SK-N-SH (cell line): ENCODE measurements around the gene GPR179. TPM values are rescaled to one million over a fixed set of nuclear protein-coding genes. Genes with fewer than 3 reads are reported as not detected.
"Not testable (repeated sequence)": the region's sequence is repeated elsewhere in the genome, so short reads cannot be mapped to it uniquely, and the experiment has no call there.

Experiments
- CTCF ChIA-PET: fragments of 300-600, 350-600 bp; formaldehyde crosslinking; extraction: SDS; loops from one replicate; lab custom pipeline; 2021; lab: Yijun Ruan, JAX
- POLR2A ChIA-PET: fragments of 350-600 bp; sonication (Branson Sonifier 250); formaldehyde crosslinking; extraction: SDS; loops from one replicate; lab custom pipeline; 2020; ENCODE audit warnings: antibody characterized with exemption, inconsistent platforms; lab: Yijun Ruan, JAX
- DNase-seq: peaks from one replicate; pipeline ENCODE4 v3.0.0; 2012
- H2AFZ ChIP-seq: fragments of 200-600 bp; sonication (generic); 2 replicates; pipeline ENCODE4 v1.8.1; 2016; ENCODE audit warnings: antibody characterized with exemption, mild to moderate bottlenecking, low read depth
- H3F3A ChIP-seq: fragments of 200-600 bp; sonication (generic); replicated peaks from 2 replicates; pipeline ENCODE3; 2016; ENCODE audit warnings: antibody characterized with exemption, mild to moderate bottlenecking; ENCODE audit not compliant: insufficient read depth
- H3K27ac ChIP-seq, 2 experiments: fragments of 200-500 bp in 1 of 2; fragments of 200-600 bp in 1 of 2; sonication (Bioruptor generic) in 1 of 2; sonication (generic), shearing (Covaris generic) in 1 of 2; 2 replicates each; pipeline versions ENCODE4 v1.5.1 to v1.6.1; 2014 to 2016; ENCODE audit warnings: low read depth in 2 of 2, inconsistent platforms in 1 of 2, low read length in 1 of 2, mild to moderate bottlenecking in 1 of 2, mixed read lengths in 1 of 2
- H3K27me3 ChIP-seq: fragments of 200-600 bp; sonication (generic), shearing (Covaris generic); 2 replicates; pipeline ENCODE4 v1.6.1; 2016; ENCODE audit warnings: mixed run types; ENCODE audit not compliant: insufficient read depth
- H3K36me3 ChIP-seq, 2 experiments: fragments of 200-500 bp in 1 of 2; fragments of 200-600 bp in 1 of 2; sonication (Bioruptor generic) in 1 of 2; sonication (generic) in 1 of 2; replicated peaks in 1 of 2; 2 replicates each; pipeline versions ENCODE3 to v1.5.1; 2014 to 2016; ENCODE audit warnings: low read length in 1 of 2, mild to moderate bottlenecking in 1 of 2; ENCODE audit not compliant: insufficient read depth in 2 of 2, control insufficient read depth in 1 of 2
- H3K4me1 ChIP-seq, 2 experiments: fragments of 200-500 bp in 1 of 2; fragments of 200-600 bp in 1 of 2; sonication (Bioruptor generic) in 1 of 2; sonication (generic), shearing (Covaris generic) in 1 of 2; 2 replicates each; pipeline versions ENCODE4 v1.5.1 to v1.6.1; 2014 to 2016; ENCODE audit warnings: low read depth in 1 of 2, low read length in 1 of 2, mixed run types in 1 of 2; ENCODE audit not compliant: insufficient read depth in 2 of 2, control insufficient read depth in 1 of 2
- H3K4me2 ChIP-seq: fragments of 200-600 bp; sonication (generic), shearing (Covaris generic); 2 replicates; pipeline ENCODE4 v1.6.1; 2017; ENCODE audit warnings: mixed run types
- H3K4me3 ChIP-seq, 2 experiments: fragments of 200-500 bp in 1 of 2; fragments of 200-600 bp in 1 of 2; sonication (Bioruptor generic) in 1 of 2; sonication (generic), shearing (Covaris generic) in 1 of 2; 2 replicates each; pipeline versions ENCODE4 v1.5.1 to v1.8.1; 2014 to 2016; ENCODE audit warnings: low read depth in 2 of 2, inconsistent platforms in 1 of 2, low read length in 1 of 2, mild to moderate bottlenecking in 1 of 2, mixed read lengths in 1 of 2, moderate library complexity in 1 of 2
- H3K79me2 ChIP-seq: fragments of 200-600 bp; sonication (generic); 2 replicates; pipeline ENCODE4 v1.8.1; 2017; ENCODE audit warnings: mild to moderate bottlenecking; ENCODE audit not compliant: insufficient read depth
- H3K9ac ChIP-seq: fragments of 200-600 bp; sonication (generic); 2 replicates; pipeline ENCODE4 v1.6.1; 2017; ENCODE audit warnings: mixed run types
- H3K9me2 ChIP-seq: fragments of 200-600 bp; sonication (generic); 2 replicates; pipeline ENCODE4 v1.6.1; 2017; ENCODE audit warnings: mixed run types
- H3K9me3 ChIP-seq: fragments of 200-600 bp; sonication (generic); 2 replicates; pipeline ENCODE4 v1.6.1; 2017; ENCODE audit warnings: mixed run types, mild to moderate bottlenecking, moderate library complexity
- H4K20me1 ChIP-seq: fragments of 200-600 bp; sonication (generic); 2 replicates; pipeline ENCODE4 v1.6.1; 2017; ENCODE audit warnings: mild to moderate bottlenecking, mixed run types; ENCODE audit not compliant: insufficient read depth
- EP300 ChIP-seq, 2 experiments: IDR thresholded peaks; 2 replicates each; pipeline versions ENCODE4 v1.4.0 to v1.6.1; 2012; ENCODE audit warnings: borderline replicate concordance in 1 of 2, low read depth in 1 of 2, low read length in 1 of 2
- FOSL2 ChIP-seq: IDR thresholded peaks from 2 replicates; pipeline ENCODE4 v1.4.0; 2012; ENCODE audit warnings: low read depth, mild to moderate bottlenecking, moderate library complexity, borderline replicate concordance
- POLR2AphosphoS5 ChIP-seq: IDR thresholded peaks from 2 replicates; pipeline ENCODE4 v1.6.1; 2012; ENCODE audit warnings: low read depth, low read length
- RXRA ChIP-seq: IDR thresholded peaks from 2 replicates; pipeline ENCODE4 v1.4.0; 2012; ENCODE audit warnings: low read depth, mild to moderate bottlenecking, borderline replicate concordance
- TCF12 ChIP-seq: IDR thresholded peaks from 2 replicates; pipeline ENCODE4 v1.4.0; 2012
- WGBS: methylation state at CpG from one replicate; pipeline ENCODE4 v1.1.6; 2017; ENCODE audit warnings: low lambda C conversion rate; 5-methylcytosine and 5-hydroxymethylcytosine counted together
- polyA plus RNA-seq, 3 experiments: library from polyadenylated mRNA; depleted of rRNA; stranded (reverse); fragments of >200 nt; gene quantifications; 2 replicates each; pipeline ENCODE4 v1.2.3, GENCODE V29; 2012
- TF ChIP-seq, protein P1 (sequence below): IDR thresholded peaks from 2 replicates; pipeline ENCODE4; 2012

Gene GPR179
- polyA plus RNA-seq, 1 of the 3 experiments (the other 2 are of a cell fraction) = 0.02 TPM

DNA sequence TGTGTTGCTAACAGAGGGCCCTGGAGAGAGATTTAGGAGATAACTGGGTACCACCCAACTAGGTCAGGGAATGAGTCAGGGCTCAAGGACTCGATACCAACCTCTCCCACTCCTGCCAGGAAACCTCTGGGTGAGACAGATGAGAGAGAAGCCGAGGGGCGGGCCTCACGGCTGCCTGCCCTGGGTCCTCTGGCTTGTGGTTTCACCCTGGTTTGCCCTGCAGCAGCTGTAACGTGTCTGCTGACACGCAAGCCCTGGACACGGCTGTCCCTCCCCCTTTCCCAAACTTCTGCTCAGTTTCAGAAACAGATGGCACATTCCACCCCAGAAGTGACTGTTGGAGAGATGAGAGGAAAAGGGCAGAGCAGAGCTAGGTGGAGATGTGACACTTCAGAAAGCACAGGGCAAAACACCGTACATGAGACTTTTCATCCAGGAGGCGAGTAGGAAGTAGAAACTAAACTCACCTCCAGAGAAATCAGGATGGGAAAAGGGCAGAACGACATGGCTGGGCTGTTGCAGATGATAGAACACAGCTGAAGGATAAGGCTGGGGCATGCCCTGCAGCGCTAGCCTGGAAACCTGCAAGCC, 57.2 kb downstream of the GPR179 start:
- H2AFZ ChIP-seq, H3K27me3 ChIP-seq, CTCF ChIA-PET, POLR2A ChIA-PET, H3K79me2 ChIP-seq, H4K20me1 ChIP-seq, H3K4me3 ChIP-seq, H3K9ac ChIP-seq, H3K36me3 ChIP-seq, H3K9me2 ChIP-seq, H3F3A ChIP-seq, H3K9me3 ChIP-seq, H3K4me1 ChIP-seq: not testable (repeated sequence)
- Histone ChIP-seq H3K4me2 (peak overlapping the region; percentile 69; the same call in 1 of the 2 replicates), H3K27ac (peak overlapping the region; percentile 33 to 81)
- WGBS = 21% methylated on average over 8 of the region's 11 CpGs
- peak; percentile 18 for DNase-seq
- TF ChIP-seq POLR2AphosphoS5 (peak; percentile 20; the same call in 1 of the 2 replicates), FOSL2 (peak; percentile 38; the same call in 1 of the 2 replicates), RXRA (peak; percentile 71), TCF12 (peak; percentile 83), EP300 (IDR thresholded peaks at IDR 0.05; ENCODE audit: borderline replicate concordance in 1 of 2, low read depth in 1 of 2, low read length in 1 of 2) (peak in 1 of 2 experiments; percentile 35; a peak in 1 of 4 replicates)
- TF ChIP-seq, protein P1, sequence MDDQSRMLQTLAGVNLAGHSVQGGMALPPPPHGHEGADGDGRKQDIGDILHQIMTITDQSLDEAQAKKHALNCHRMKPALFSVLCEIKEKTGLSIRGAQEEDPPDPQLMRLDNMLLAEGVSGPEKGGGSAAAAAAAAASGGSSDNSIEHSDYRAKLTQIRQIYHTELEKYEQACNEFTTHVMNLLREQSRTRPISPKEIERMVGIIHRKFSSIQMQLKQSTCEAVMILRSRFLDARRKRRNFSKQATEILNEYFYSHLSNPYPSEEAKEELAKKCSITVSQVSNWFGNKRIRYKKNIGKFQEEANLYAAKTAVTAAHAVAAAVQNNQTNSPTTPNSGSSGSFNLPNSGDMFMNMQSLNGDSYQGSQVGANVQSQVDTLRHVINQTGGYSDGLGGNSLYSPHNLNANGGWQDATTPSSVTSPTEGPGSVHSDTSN = peak; percentile 80

DNA sequence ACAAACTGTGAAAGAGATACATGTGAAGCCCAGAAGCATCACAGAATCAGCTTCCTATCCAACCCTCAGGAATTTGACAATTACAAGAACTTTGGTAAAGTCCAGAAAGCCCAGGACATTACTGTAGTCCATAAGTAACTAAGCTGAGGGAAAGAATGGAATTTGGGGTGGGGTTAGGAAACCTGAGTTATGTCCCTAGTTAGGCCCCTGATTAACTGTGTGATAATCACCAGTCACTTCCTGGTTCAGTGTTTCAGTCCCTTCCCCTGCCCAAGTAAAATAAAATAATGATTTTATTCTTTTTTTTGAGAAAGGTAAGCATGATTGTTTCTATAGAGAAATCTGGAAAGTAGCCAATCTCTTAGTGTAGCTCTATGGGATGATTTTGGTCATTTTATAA, 57.8 kb downstream of the GPR179 start:
- not testable (repeated sequence) for H3K27me3 ChIP-seq, H3K27ac ChIP-seq

More for the DNA sequence above, 57.8 kb downstream of the GPR179 start:
- POLR2A ChIA-PET, H4K20me1 ChIP-seq, DNase-seq, H3K9me3 ChIP-seq, H3K9ac ChIP-seq, H2AFZ ChIP-seq, H3K36me3 ChIP-seq, H3F3A ChIP-seq, H3K9me2 ChIP-seq, H3K4me1 ChIP-seq, H3K4me3 ChIP-seq, CTCF ChIA-PET, H3K79me2 ChIP-seq, H3K4me2 ChIP-seq: not testable (repeated sequence)

Other genes with a start within 250 kb of the GPR179 start
- not detected in 2 replicates for gene TBC1D3E, start 216.0 kb downstream of the GPR179 start, polyA plus RNA-seq (2012; rRNA removed)
- not detected in 2 replicates for gene TBC1D3, start 151.4 kb downstream of the GPR179 start, polyA plus RNA-seq (2012; rRNA removed)
- 35.5 and 42.8 TPM in 2 replicates for gene MRPL45, start 46.8 kb downstream of the GPR179 start, polyA plus RNA-seq (2012; rRNA removed)
- gene SOCS7, start 7.9 kb upstream of the GPR179 start, polyA plus RNA-seq (2012; rRNA removed) = 7.4 and 10.0 TPM in 2 replicates
- 10.6 and 19.2 TPM in 2 replicates for gene ARHGAP23, start 84.5 kb upstream of the GPR179 start, polyA plus RNA-seq (2012; rRNA removed)